Ascending aorta (tissue), 2 donors: Measurements from ENCODE around the gene CA10. TPM values are rescaled to one million over a fixed set of nuclear protein-coding genes. Genes with fewer than 3 reads are reported as not detected.
A peak's percentile ranks its signal among the peaks of the same experiment; 100 is the strongest.

Experiments used
- DNase-seq, 2 donors: peaks; one replicate each; pipeline ENCODE4 v3.0.0-alpha.2; 2019; ENCODE audit warnings: low spot score in 2 of 2
- H3K27ac ChIP-seq, 2 donors: fragments of 200-600 bp; sonication (generic); one replicate each; pipeline ENCODE4 v1.5.1; 2016 to 2017; ENCODE audit warnings: mild to moderate bottlenecking in 1 of 2
- H3K27me3 ChIP-seq: fragments of 200-600 bp; sonication (generic); one replicate; pipeline ENCODE4 v1.5.1; 2017
- H3K36me3 ChIP-seq, 2 donors: fragments of 200-600 bp; sonication (generic); one replicate each; pipeline ENCODE4 v1.5.1; 2016
- H3K4me1 ChIP-seq, 2 donors: fragments of 200-600 bp; sonication (generic); one replicate each; pipeline ENCODE4 v1.5.1; 2016 to 2017; ENCODE audit warnings: mild to moderate bottlenecking in 1 of 2
- H3K4me3 ChIP-seq, 2 donors: fragments of 200-600 bp; sonication (generic); one replicate each; pipeline ENCODE4 v1.5.1; 2016 to 2017; ENCODE audit warnings: mild to moderate bottlenecking in 1 of 2
- H3K9me3 ChIP-seq, 2 donors: fragments of 200-600 bp; sonication (generic); one replicate each; pipeline ENCODE4 v1.5.1; 2016
- intact Hi-C: fragments of 100-400 bp; cut with DNase I; formaldehyde crosslinking; loops from one replicate; pipeline ENCODE4 v1.15.1; 2023
- total RNA-seq: library from RNA; depleted of rRNA; stranded (reverse); fragments of >200 nt; gene quantifications from one replicate; pipeline ENCODE4 v1.1.0, GENCODE V29; 2016
- TF ChIP-seq, protein P1 (sequence below), 3 experiments: fragments of 200-600 bp in 2 of 3; fragments of 450-650 bp in 1 of 3; sonication (generic) in 2 of 3; IDR thresholded peaks; one replicate each; pipeline ENCODE4 v1.5.1; 2016 to 2019; ENCODE audit warnings: antibody characterized with exemption in 3 of 3, mild to moderate bottlenecking in 1 of 3, moderate library complexity in 1 of 3

CA10 gene
- total RNA-seq, 1 donor from 2014 or later = not detected

- H3K4me1 ChIP-seq = no peaks in the 10 kb centered on the region
- H3K27me3 ChIP-seq = no peaks in the 10 kb centered on the region
- H3K4me3 ChIP-seq = no peak overlapping the region
- intact Hi-C loops = loop anchor here (10.0 kb wide), 2 partner anchors 58 to 342 kb away; no protein-coding TSS in a partner anchor
- H3K27ac ChIP-seq = no peak overlapping the region
- H3K36me3 ChIP-seq = no peaks in the 10 kb centered on the region
- H3K9me3 ChIP-seq = no peaks in the 10 kb centered on the region
- no peak for DNase-seq
- TF ChIP-seq, protein P1, sequence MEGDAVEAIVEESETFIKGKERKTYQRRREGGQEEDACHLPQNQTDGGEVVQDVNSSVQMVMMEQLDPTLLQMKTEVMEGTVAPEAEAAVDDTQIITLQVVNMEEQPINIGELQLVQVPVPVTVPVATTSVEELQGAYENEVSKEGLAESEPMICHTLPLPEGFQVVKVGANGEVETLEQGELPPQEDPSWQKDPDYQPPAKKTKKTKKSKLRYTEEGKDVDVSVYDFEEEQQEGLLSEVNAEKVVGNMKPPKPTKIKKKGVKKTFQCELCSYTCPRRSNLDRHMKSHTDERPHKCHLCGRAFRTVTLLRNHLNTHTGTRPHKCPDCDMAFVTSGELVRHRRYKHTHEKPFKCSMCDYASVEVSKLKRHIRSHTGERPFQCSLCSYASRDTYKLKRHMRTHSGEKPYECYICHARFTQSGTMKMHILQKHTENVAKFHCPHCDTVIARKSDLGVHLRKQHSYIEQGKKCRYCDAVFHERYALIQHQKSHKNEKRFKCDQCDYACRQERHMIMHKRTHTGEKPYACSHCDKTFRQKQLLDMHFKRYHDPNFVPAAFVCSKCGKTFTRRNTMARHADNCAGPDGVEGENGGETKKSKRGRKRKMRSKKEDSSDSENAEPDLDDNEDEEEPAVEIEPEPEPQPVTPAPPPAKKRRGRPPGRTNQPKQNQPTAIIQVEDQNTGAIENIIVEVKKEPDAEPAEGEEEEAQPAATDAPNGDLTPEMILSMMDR (IDR thresholded peaks at IDR 0.05) = peak; percentile 19 to 38 (median 38)
These were observed 51.8 kb downstream of the CA10 start for GRCh38 chr17:52106638-52107261.

GRCh38 chr17:52106072-52106471 is 52.4 kb downstream of the CA10 start:
- no peaks in the 10 kb centered on the region for H3K4me1 ChIP-seq
- H3K27me3 ChIP-seq = no peaks in the 10 kb centered on the region
- no peak for DNase-seq
- no peaks in the 10 kb centered on the region for H3K9me3 ChIP-seq
- TF ChIP-seq, protein P1 (IDR thresholded peaks at IDR 0.05) = no peak
- no peak overlapping the region for H3K4me3 ChIP-seq
- H3K27ac ChIP-seq = no peak overlapping the region
- intact Hi-C loops = loop anchor here (10.0 kb wide), 2 partner anchors 59 to 341 kb away; no protein-coding TSS in a partner anchor
- no peaks in the 10 kb centered on the region for H3K36me3 ChIP-seq

GRCh38 chr17:52105591-52105990 is 52.9 kb downstream of the CA10 start:
- intact Hi-C loops = loop anchor here (10.0 kb wide), 2 partner anchors 59 to 341 kb away; no protein-coding TSS in a partner anchor

DNA sequence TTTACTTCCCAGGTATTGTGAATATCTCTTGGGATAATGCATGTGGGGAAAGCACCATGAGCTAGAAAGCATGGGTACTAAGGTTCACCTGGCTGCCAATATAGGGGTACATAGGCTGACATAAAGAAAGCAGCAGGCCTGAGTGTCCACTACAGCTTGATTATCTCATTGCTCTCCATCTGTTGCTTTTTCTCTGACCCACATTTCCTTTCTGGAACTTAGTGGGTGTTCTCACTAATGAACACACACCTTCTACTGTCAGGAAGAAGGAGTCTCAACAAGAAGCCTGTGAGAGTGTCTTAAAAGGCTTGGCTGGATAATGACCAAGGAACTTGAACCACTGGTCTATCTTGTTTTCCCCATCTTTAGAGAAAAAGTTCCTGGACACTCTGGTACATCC is 62.5 kb downstream of the CA10 start:
- Histone ChIP-seq H3K36me3 (no peaks in the 10 kb centered on the region), H3K27me3 (no peaks in the 10 kb centered on the region), H3K9me3 (no peaks in the 10 kb centered on the region), H3K27ac (no peak overlapping the region), H3K4me1 (no peaks in the 10 kb centered on the region), H3K4me3 (no peak overlapping the region)
- TF ChIP-seq, protein P1 (IDR thresholded peaks at IDR 0.05) = no peak
- intact Hi-C loops = no loop called here
- no peak for DNase-seq

More at GRCh38 chr17:52105591-52105990, 52.9 kb downstream of the CA10 start:
- Histone ChIP-seq H3K4me3 (no peak overlapping the region), H3K4me1 (no peaks in the 10 kb centered on the region), H3K27ac (no peak overlapping the region), H3K36me3 (no peaks in the 10 kb centered on the region), H3K27me3 (no peaks in the 10 kb centered on the region), H3K9me3 (no peaks in the 10 kb centered on the region)
- TF ChIP-seq, protein P1 (IDR thresholded peaks at IDR 0.05) = no peak
- no peak for DNase-seq

- Histone ChIP-seq H3K4me1 (no peaks in the 10 kb centered on the region), H3K36me3 (no peaks in the 10 kb centered on the region), H3K9me3 (no peaks in the 10 kb centered on the region), H3K27ac (no peak overlapping the region), H3K4me3 (no peak overlapping the region), H3K27me3 (no peaks in the 10 kb centered on the region)
- intact Hi-C loops = no loop called here
- TF ChIP-seq, protein P1 (IDR thresholded peaks at IDR 0.05) = no peak
- DNase-seq = no peak
These were observed 74.3 kb downstream of the CA10 start for GRCh38 chr17:52084176-52084575.
